GM13977 (cell line): ENCODE data around the gene RFC2.
"Not testable (repeated sequence)": the region's sequence is repeated elsewhere in the genome, so short reads cannot be mapped to it uniquely, and the experiment has no call there.

Experiments used
- DNase-seq: peaks from one replicate; pipeline ENCODE4 v3.0.0; 2012; ENCODE audit warnings: low spot score
- in situ Hi-C: fragments of 300-500 bp; cut with MboI; formaldehyde crosslinking; loops from one replicate; pipeline ENCODE4 v1.12.0; 2022; ENCODE audit warnings: low sequenced_read_pairs, low pct_unique_long_range_greater_than_20kb, mixed read lengths, inconsistent platforms; ENCODE audit not compliant: unreplicated experiment
- TF ChIP-seq, protein P1 (sequence below): IDR thresholded peaks from 2 replicates; pipeline ENCODE4 v1.5.1; 2012; ENCODE audit warnings: mild to moderate bottlenecking, control low read depth; ENCODE audit not compliant: insufficient read depth; ENCODE audit errors: extremely low read depth, missing control alignments

The RFC2 gene

DNA sequence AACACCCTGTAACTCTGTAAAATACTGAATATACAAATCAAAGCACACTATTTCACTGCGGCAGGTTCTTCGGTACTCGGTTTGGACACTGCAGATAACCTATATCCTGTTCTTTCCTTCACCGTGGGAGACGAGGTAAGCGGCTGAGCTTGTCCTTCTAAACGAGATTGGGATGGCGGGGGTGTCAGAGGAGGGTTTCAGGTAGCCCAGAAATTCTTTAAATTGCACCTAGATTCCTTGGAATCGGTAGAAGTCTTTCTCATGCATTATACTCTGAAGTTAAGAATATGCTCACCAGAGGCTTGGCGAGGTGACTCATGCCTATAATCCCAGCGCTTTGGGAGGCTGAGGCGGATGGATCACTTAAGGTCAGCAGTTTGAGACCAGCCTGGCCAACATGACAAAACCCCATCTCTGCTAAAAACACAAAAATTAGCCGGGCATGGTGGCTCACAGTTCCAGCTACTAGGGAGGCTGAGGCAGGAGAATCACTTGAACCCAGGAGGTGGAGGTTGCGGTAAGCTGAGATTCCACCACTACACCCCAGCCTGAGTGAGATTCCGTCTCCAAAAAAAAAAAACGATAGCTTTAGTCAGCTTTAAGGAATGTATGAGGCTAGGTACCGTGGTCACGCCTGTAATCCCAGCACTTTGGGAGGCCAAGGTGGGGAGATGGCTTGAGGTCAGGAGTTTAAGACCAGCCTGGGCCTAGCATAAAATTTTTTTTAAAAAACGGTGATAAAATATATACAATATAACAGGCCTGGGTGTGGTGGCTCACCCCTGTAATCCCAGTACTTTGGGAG lies 54.4 kb downstream of the RFC2 start:
- TF ChIP-seq, protein P1, sequence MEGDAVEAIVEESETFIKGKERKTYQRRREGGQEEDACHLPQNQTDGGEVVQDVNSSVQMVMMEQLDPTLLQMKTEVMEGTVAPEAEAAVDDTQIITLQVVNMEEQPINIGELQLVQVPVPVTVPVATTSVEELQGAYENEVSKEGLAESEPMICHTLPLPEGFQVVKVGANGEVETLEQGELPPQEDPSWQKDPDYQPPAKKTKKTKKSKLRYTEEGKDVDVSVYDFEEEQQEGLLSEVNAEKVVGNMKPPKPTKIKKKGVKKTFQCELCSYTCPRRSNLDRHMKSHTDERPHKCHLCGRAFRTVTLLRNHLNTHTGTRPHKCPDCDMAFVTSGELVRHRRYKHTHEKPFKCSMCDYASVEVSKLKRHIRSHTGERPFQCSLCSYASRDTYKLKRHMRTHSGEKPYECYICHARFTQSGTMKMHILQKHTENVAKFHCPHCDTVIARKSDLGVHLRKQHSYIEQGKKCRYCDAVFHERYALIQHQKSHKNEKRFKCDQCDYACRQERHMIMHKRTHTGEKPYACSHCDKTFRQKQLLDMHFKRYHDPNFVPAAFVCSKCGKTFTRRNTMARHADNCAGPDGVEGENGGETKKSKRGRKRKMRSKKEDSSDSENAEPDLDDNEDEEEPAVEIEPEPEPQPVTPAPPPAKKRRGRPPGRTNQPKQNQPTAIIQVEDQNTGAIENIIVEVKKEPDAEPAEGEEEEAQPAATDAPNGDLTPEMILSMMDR = no peak
- DNase-seq = no peak
- in situ Hi-C loops = loop anchor here (25.0 kb wide), 1 partner anchor 112 kb away; the partner anchor contains the start of gene LIMK1

DNA sequence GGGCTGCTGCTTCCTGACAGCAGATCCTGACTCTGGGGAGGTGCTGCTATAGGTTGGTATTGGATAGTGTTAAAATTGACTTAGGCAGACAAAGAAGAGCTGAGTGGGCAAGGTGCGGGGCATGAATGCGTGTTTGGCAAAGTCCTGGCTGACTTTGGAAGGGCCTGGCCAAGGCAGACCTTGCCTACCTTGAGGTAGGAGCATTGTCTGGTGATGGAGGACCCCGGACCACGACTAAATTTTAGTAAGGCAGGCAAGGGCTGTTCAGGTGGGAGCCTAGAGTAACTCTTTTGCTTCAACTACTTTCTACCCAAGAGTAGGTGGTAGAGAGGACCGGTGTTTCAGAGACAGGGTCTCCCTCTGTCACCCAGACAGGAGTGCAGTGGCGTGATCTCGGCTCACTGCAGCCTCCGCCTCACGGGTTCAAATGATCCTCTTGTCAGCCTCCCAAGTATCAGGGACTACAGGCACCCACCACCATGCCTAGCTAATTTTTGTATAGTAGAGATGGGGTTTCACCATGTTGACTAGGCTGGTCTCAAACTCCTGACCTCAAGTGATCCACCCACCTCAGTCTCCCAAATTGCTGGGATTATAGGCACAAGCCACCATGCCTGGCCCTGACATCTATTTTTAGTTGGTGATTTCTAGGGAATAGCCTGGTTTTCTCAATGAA lies 56.6 kb downstream of the RFC2 start:
- TF ChIP-seq, protein P1 = no peak
- no peak for DNase-seq
- in situ Hi-C loops = loop anchor here (25.0 kb wide), 1 partner anchor 110 kb away; the partner anchor contains the start of gene LIMK1

DNA sequence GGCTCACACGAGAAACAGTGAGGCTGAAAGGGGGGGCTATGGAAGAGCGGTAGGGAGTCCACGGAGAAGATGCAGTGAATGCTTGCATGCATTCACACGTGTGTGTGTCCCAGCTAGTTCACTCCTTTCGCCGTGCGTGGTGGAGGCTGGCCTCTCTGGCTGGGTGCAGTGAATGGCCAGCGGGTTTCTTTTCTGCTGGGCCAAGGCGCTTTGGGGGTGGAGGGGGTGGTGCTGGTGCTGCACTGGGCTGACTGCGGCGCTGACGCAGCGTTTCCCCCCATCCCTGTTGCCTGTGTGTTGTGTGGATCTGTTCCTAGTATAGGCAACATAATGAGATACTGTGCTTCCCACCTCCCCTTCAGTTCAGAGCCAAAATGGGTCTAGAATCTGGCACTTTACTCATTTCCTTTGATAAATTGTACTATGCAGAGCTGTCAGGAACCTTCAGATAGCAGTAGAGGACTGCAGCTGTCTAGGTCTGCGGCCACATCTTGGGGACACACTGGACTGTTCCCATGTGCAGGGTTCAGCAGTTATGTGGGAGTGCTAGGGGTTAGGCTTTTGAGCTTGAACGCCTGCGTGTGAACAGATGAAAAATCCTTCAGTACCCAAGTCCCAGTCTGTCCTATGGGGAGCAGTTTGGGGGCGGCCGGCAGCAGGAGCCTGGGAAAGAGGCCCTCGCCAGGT lies 58.1 kb downstream of the RFC2 start:
- DNase-seq = not testable (repeated sequence)
- in situ Hi-C loops = loop anchor here (25.0 kb wide), 1 partner anchor 109 kb away; the partner anchor contains the start of gene LIMK1

DNA sequence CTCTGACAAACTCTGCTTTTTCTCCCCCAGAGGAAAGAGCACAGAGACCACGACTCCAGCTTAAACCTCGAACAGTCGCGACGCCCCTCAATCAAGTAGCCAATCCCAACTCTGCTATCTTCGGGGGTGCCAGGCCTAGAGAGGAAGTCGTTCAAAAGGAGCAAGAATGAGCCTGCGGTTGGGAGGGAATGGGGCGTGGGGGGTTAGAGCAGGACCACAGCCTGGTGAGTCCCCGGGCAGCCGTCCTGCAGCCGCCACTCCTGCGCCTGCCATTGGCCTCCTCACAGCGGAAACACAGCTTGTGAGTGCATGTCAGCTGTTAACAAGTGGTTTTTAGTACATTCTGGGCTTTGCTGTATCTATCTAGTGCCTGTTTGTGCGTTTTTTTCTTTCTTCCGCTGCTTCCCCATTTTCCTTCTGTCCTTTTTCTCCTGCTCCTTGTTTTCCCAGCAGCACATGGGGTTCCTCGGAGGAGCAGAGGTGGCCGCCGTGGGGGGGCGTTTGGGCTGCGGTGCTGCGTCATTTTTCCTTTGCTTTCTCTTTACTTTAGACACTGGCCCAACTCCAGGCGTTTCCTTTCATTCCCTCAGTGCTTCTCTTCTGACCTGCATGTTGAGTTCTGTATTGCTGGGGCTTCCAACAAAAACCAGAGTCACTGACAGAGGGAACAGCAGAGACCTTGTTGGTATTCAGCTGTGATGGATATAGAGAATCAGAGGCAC lies 58.9 kb downstream of the RFC2 start:
- DNase-seq = not testable (repeated sequence)
- in situ Hi-C loops = loop anchor here (25.0 kb wide), 1 partner anchor 108 kb away; the partner anchor contains the start of gene LIMK1

DNA sequence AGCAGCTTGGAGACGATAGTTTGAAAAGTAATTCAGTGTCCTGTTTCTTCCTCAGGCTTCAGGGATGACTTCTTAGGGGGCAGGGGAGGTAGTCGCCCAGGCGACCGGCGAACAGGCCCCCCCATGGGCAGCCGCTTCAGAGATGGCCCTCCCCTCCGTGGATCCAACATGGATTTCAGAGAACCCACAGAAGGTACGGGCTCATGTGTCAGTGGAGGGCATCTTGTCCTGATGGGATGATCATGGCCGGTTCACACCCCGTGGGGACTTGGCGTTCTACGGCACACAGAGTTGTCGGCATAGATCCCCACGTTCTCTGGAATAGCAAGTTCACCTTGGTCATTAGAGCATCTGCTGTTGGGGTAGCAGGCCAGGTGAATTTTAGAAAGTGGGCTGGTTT lies 59.5 kb downstream of the RFC2 start:
- TF ChIP-seq, protein P1 = no peak
- in situ Hi-C loops = loop anchor here (25.0 kb wide), 1 partner anchor 107 kb away; the partner anchor contains the start of gene LIMK1
- DNase-seq = no peak

DNA sequence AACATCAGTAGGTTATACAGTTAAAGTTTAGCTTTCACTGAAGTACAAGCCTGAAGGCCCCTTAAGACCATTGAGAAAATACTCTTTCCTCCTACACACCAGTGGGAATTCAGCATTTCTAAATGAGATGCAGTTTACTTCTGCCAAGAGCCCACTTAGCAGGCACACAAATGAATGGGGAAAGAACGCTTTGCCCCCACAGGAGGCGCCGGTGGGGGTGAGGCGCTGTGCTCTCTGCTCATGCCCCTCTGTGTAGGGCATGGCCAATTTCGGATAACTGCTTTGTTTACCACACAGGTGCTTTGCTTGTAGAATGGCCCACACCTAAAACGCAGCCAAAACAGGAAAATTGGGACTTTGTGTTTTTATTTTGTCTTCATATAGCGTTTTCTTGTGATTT lies 60.3 kb downstream of the RFC2 start:
- TF ChIP-seq, protein P1 = no peak
- DNase-seq = no peak
- in situ Hi-C loops = loop anchor here (25.0 kb wide), 1 partner anchor 107 kb away; the partner anchor contains the start of gene LIMK1

DNA sequence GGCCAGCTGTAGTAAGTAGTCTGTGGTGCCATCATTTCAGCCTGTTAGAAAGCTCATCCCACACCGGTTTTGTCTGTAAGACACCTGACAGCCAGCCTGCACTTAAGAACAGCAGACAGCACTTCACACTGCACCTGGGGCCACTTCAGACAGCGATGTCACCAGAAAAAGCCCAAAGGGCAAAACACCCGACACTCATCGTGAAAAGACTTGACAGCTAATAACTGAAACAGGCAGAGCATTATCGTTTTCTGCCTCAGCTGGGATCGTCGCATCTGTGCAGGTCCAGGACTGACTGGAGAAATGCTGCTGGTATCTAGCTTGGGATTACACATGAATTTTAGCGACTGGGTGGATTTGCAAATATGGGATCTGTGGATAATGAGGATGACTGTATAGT lies 61.1 kb downstream of the RFC2 start:
- TF ChIP-seq, protein P1 = no peak
- in situ Hi-C loops = loop anchor here (25.0 kb wide), 1 partner anchor 106 kb away; the partner anchor contains the start of gene LIMK1
- DNase-seq = no peak
